Psoas muscle (tissue), 8 donors: ENCODE measurements around the gene ZNF280B. TPM values are rescaled to one million over a fixed set of nuclear protein-coding genes. Genes with fewer than 3 reads are reported as not detected.

Experiments used
- ATAC-seq, 4 donors: fragments of 200-7000 bp; cut with Tn5 transposase; one replicate each; pipeline ENCODE4 v1.9.1; 2020; ENCODE audit warnings: moderate library complexity in 3 of 4, mild to moderate bottlenecking in 2 of 4
- DNase-seq, 2 donors: peaks; one replicate each; pipeline ENCODE4 v3.0.0-alpha.2; 2020
- H3K27ac ChIP-seq: fragments of 200-600 bp; one replicate; pipeline ENCODE4 v1.8.0; 2022
- H3K27me3 ChIP-seq, 3 donors: fragments of 200-600 bp in 1 of 3; one replicate each; pipeline versions ENCODE4 v1.6.1 to v1.8.0; 2013 to 2022; ENCODE audit warnings: low read length in 2 of 3, mild to moderate bottlenecking in 2 of 3, moderate library complexity in 1 of 3; ENCODE audit not compliant: insufficient read depth in 3 of 3
- H3K36me3 ChIP-seq, 2 donors: fragments of 200-600 bp in 1 of 2; one replicate each; pipeline versions ENCODE4 v1.6.1 to v1.8.0; 2013 to 2022; ENCODE audit warnings: low read depth in 1 of 2, mild to moderate bottlenecking in 1 of 2, moderate library complexity in 1 of 2; ENCODE audit not compliant: insufficient read depth in 1 of 2
- H3K4me1 ChIP-seq: fragments of 200-600 bp; one replicate; pipeline ENCODE4 v1.8.0; 2022
- H3K4me3 ChIP-seq: fragments of 200-600 bp; one replicate; pipeline ENCODE4 v1.8.0; 2022; ENCODE audit warnings: mild to moderate bottlenecking
- H3K9me3 ChIP-seq: fragments of 200-600 bp; one replicate; pipeline ENCODE4 v1.8.0; 2022
- CTCF ChIP-seq: fragments of 200-600 bp; IDR thresholded peaks from one replicate; pipeline ENCODE4 v1.8.0; 2022; ENCODE audit warnings: antibody characterized with exemption
- WGBS, 3 donors: extraction: QIAGEN DNeasy Blood & Tissue Kit; methylation state at CpG; one replicate each; pipeline versions ENCODE4 v1.1.6 to v1.1.7; 2013; 5-methylcytosine and 5-hydroxymethylcytosine counted together
- intact Hi-C, 2 donors: fragments of 100-400 bp; cut with DNase I; formaldehyde crosslinking; loops; one replicate each; pipeline versions ENCODE4 v1.11.0 to v1.14.2; 2022
- polyA plus RNA-seq, 3 donors: library from polyadenylated mRNA; stranded (reverse); fragments of 200-250 nt; gene quantifications; one replicate each; pipeline ENCODE4 v1.2.3, GENCODE V29; 2013
- total RNA-seq, 4 donors: library from RNA; stranded (reverse); fragmentation: NEBNext Ultra II Directional in 2 of 4; extraction: Animal tissue kit (Norgen Biotek cat#: 25700) in 2 of 4; gene quantifications; one replicate each; pipeline versions ENCODE4 v1.2.1 to v1.2.4, GENCODE V29; 2021 to 2023
- donor health status: healthy with polysubstance abuse.
- donor health status: DM: no; HTN: no; CAD: no; lungs with moderate emphysema.
- donor health status: Bipolar disorder and iron deficiency.
- donor health status: healthy.
- donor health status: DM: yes; HTN: yes; CAD: no.
- donor health status: DM: no; HTN: no; CAD: no.
- donor health status: DM: no; HTN: no; CAD: no.
- donor health status: DM: yes; HTN: yes; CAD: no.

Gene ZNF280B
- total and polyA plus RNA-seq, 7 donors = 0.06 to 0.54 (median 0.23) TPM

DNA sequence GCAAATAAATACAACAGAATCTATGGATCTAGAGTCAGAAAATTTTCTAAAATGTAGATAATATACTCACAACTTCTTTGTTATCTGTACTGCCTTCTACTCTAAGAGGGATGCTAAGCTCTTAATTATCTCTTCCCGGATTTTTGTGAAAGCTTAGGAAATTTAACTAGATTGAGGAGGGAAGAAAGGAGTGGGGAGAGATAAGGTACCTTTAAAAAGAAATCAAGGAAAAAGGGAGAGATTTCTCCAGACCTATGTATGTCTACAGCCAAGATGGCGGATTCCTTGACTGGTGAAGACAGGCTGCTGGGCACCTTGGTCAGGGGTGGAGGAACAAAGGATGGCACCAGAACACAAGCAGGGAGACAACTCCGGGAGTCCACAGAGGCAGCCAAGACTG is 23.0 kb downstream of the ZNF280B start:
- intact Hi-C loops = no loop called here
- Histone ChIP-seq H3K4me1 (no peaks in the 10 kb centered on the region), H3K4me3 (no peak overlapping the region), H3K27me3 (no peaks in the 10 kb centered on the region), H3K9me3 (no peaks in the 10 kb centered on the region), H3K27ac (no peak overlapping the region), H3K36me3 (no peaks in the 10 kb centered on the region)
- 93 to 95% (median 94%) methylated on average over 3 of the region's 3 CpGs for WGBS, 3 donors
- no peak for TF ChIP-seq CTCF
- no peak for ATAC-seq
- no peak for DNase-seq

- H3K4me3 ChIP-seq = no peak overlapping the region
- ATAC-seq = no peak
- WGBS, 3 donors = 85 to 91% (median 88%) methylated on average over 11 of the region's 11 CpGs
- no peaks in the 10 kb centered on the region for H3K27me3 ChIP-seq
- no peak for TF ChIP-seq CTCF
- intact Hi-C loops = no loop called here
- H3K4me1 ChIP-seq = no peaks in the 10 kb centered on the region
- DNase-seq = no peak
- no peaks in the 10 kb centered on the region for H3K9me3 ChIP-seq
- no peak overlapping the region for H3K27ac ChIP-seq
- no peaks in the 10 kb centered on the region for H3K36me3 ChIP-seq
These were observed 24.5 kb downstream of the ZNF280B start for GRCh38 chr22:22484023-22484422.

DNA sequence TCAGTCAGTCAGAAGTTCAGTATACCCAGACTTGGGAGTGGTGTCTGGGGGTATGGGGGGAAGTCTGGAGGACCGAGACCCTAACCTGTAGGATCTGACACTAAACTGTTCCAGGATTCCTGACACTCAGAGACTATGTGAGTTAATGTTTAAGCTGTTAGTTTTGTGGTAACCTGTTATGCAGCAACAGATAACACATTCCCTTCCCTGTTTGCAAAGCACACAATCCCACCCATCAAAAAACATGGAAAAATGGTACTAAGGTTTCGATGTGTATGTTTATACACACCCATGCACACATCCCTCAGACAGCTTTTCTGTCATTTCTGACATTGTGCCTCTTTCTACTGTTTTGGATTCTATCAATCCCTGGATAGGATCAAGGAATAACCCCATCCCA is 27.6 kb downstream of the ZNF280B start:
- no peak for DNase-seq
- Histone ChIP-seq H3K9me3 (no peaks in the 10 kb centered on the region), H3K4me1 (no peaks in the 10 kb centered on the region), H3K4me3 (no peak overlapping the region), H3K27me3 (no peaks in the 10 kb centered on the region), H3K36me3 (no peaks in the 10 kb centered on the region), H3K27ac (no peak overlapping the region)
- TF ChIP-seq CTCF = no peak
- ATAC-seq = no peak
- WGBS, 3 donors = 93 to 96% (median 94%) methylated on average over 2 of the region's 2 CpGs
- intact Hi-C loops = no loop called here

- ATAC-seq (no peak), DNase-seq (no peak)
- no peaks in the 10 kb centered on the region for H3K4me1 ChIP-seq
- intact Hi-C loops = no loop called here
- no peaks in the 10 kb centered on the region for H3K36me3 ChIP-seq
- 83 to 88% (median 87%) methylated on average over 5 of the region's 5 CpGs for WGBS, 3 donors
- H3K27me3 ChIP-seq = no peaks in the 10 kb centered on the region
- H3K27ac ChIP-seq = no peak overlapping the region
- no peaks in the 10 kb centered on the region for H3K9me3 ChIP-seq
- no peak overlapping the region for H3K4me3 ChIP-seq
- TF ChIP-seq CTCF = no peak
These were observed 28.5 kb downstream of the ZNF280B start for GRCh38 chr22:22479999-22480532.

- H3K9me3 ChIP-seq = no peaks in the 10 kb centered on the region
- no peak for TF ChIP-seq CTCF
- no peak overlapping the region for H3K27ac ChIP-seq
- DNase-seq (no peak), ATAC-seq (no peak)
- no peak overlapping the region for H3K4me3 ChIP-seq
- intact Hi-C loops = no loop called here
- no peaks in the 10 kb centered on the region for H3K27me3 ChIP-seq
- no peaks in the 10 kb centered on the region for H3K36me3 ChIP-seq
- no peaks in the 10 kb centered on the region for H3K4me1 ChIP-seq
- 94 to 99% (median 99%) methylated on average over 2 of the region's 2 CpGs for WGBS, 3 donors
These were observed 29.4 kb downstream of the ZNF280B start for GRCh38 chr22:22479116-22479515.
